Right lobe of liver (tissue), 6 donors: ENCODE data around the gene MUTYH. TPM values are rescaled to one million over a fixed set of nuclear protein-coding genes. Genes with fewer than 3 reads are reported as not detected.

Experiments used
- ATAC-seq, 4 donors: fragments of 200-7000 bp; cut with Tn5 transposase; one replicate each; pipeline ENCODE4 v1.9.1; 2020; ENCODE audit warnings: mild to moderate bottlenecking in 4 of 4, moderate library complexity in 4 of 4
- DNase-seq, 3 donors: peaks; one replicate each; pipeline ENCODE4 v3.0.0-alpha.2; 2020
- H3K27ac ChIP-seq, 3 donors: fragments of 200-600 bp; one replicate each; pipeline ENCODE4 v1.8.0; 2022
- H3K27me3 ChIP-seq, 2 donors: fragments of 200-600 bp; one replicate each; pipeline ENCODE4 v1.8.0; 2022
- H3K36me3 ChIP-seq, 4 donors: fragments of 200-600 bp; sonication (generic) in 1 of 4; one replicate each; pipeline versions ENCODE4 v1.5.1 to v1.8.0; 2017 to 2022; ENCODE audit warnings: control low read depth in 1 of 4
- H3K4me1 ChIP-seq, 4 donors: fragments of 200-600 bp; sonication (generic) in 1 of 4; one replicate each; pipeline versions ENCODE4 v1.5.1 to v1.8.0; 2017 to 2022; ENCODE audit warnings: control low read depth in 1 of 4
- H3K4me3 ChIP-seq, 3 donors: fragments of 200-600 bp; one replicate each; pipeline ENCODE4 v1.8.0; 2022
- H3K9me3 ChIP-seq, 4 donors: fragments of 200-600 bp; sonication (generic) in 1 of 4; one replicate each; pipeline versions ENCODE4 v1.5.1 to v1.8.0; 2017 to 2022; ENCODE audit warnings: control low read depth in 1 of 4
- CTCF ChIP-seq, 4 donors: fragments of 200-600 bp in 3 of 4; fragments of 450-650 bp in 1 of 4; IDR thresholded peaks; one replicate each; pipeline versions ENCODE4 v1.5.1 to v1.8.0; 2016 to 2022; ENCODE audit warnings: antibody characterized with exemption in 4 of 4, mild to moderate bottlenecking in 2 of 4
- POLR2A ChIP-seq: fragments of 450-650 bp; IDR thresholded peaks from one replicate; pipeline ENCODE4 v1.6.1; 2017; ENCODE audit warnings: antibody characterized with exemption, mild to moderate bottlenecking
- WGBS: methylation state at CpG from one replicate; pipeline ENCODE4 v1.1.6; 2018; ENCODE audit warnings: low coverage, low lambda C conversion rate; ENCODE audit not compliant: insufficient coverage; ENCODE audit errors: missing lambda C conversion rate; 5-methylcytosine and 5-hydroxymethylcytosine counted together
- intact Hi-C, 2 donors: fragments of 100-400 bp; cut with DNase I; formaldehyde crosslinking; loops; one replicate each; pipeline versions ENCODE4 v1.11.2 to v1.14.1; 2022
- total RNA-seq, 6 experiments: library from RNA; depleted of rRNA in 2 of 6; stranded (reverse); fragments of >200 nt in 2 of 6; fragmentation: NEBNext Ultra II Directional in 3 of 6; extraction: Animal tissue kit (Norgen Biotek cat#: 25700) in 3 of 6; gene quantifications; one replicate each; pipeline versions ENCODE4 v1.1.0 to v1.2.4, GENCODE V29; 2016 to 2023
- donor health status: DM: no; HTN: yes; CAD: no.
- donor health status: DM: no; HTN: no; CAD: no.
- donor health status: DM: no; HTN: no; CAD: no.
- donor health status: DM: no; HTN: yes; CAD: no.
- donor health status: DM: no; HTN: yes; CAD: no.

The MUTYH gene
- total RNA-seq, 6 experiments from 2014 or later = 7.2 to 11.9 (median 8.4) TPM

- DNase-seq (no peak), ATAC-seq (no peak)
- no peak overlapping the region for H3K4me3 ChIP-seq
- no peaks in the 10 kb centered on the region for H3K4me1 ChIP-seq
- intact Hi-C loops = no loop called here
- 53% methylated on average over 3 of the region's 3 CpGs for WGBS
- no peaks in the 10 kb centered on the region for H3K27me3 ChIP-seq
- TF ChIP-seq POLR2A (no peak), CTCF (IDR thresholded peaks at IDR 0.05) (no peak)
- no peak overlapping the region for H3K27ac ChIP-seq
- no peaks in the 10 kb centered on the region for H3K9me3 ChIP-seq
- no peaks in the 10 kb centered on the region for H3K36me3 ChIP-seq
Measured at GRCh38 chr1:45282351-45282750, 57.9 kb downstream of the MUTYH start.

Other genes with a start within 250 kb of the MUTYH start
- gene ZSWIM5, start 133.8 kb downstream of the MUTYH start, total RNA-seq = under 1 TPM; 0.18 to 0.46 (median 0.31) TPM
- gene HPDL, start 13.5 kb downstream of the MUTYH start, total RNA-seq = under 1 TPM in 2 of 6 experiments, not detected in 4; 0.25 to 0.56 TPM
- 1 to 10 TPM; 3.2 to 7.7 (median 4.4) TPM for gene TOE1, start 270 bp downstream of the MUTYH start, total RNA-seq
- 1 to 10 TPM; 2.7 to 5.5 (median 4.3) TPM for gene TESK2, start 150.7 kb upstream of the MUTYH start, total RNA-seq
- gene CCDC163, start 159.6 kb upstream of the MUTYH start, total RNA-seq = 1 to 10 TPM in 2 of 6 experiments, under 1 TPM in 4; 0.31 to 1.3 (median 0.67) TPM
- 10 to 100 TPM in 5 of 6 experiments, 1 to 10 TPM in 1; 7.7 to 38.5 (median 17.3) TPM for gene MMACHC, start 159.9 kb upstream of the MUTYH start, total RNA-seq
- 100 to 1,000 TPM; 315 to 672 (median 358) TPM for gene PRDX1, start 181.4 kb upstream of the MUTYH start, total RNA-seq
- gene AKR1A1, start 210.4 kb upstream of the MUTYH start, total RNA-seq = 100 to 1,000 TPM; 115 to 308 (median 220) TPM
- 10 to 100 TPM; 21.8 to 31.9 (median 26.1) TPM for gene NASP, start 243.6 kb upstream of the MUTYH start, total RNA-seq